Stromal cell of bone marrow (primary cell): Measurements from ENCODE around the gene CIBAR2.
A peak's percentile ranks its signal among the peaks of the same experiment; 100 is the strongest.
"Not testable (repeated sequence)": the region's sequence is repeated elsewhere in the genome, so short reads cannot be mapped to it uniquely, and the experiment has no call there.

Source experiments
- DNase-seq: peaks from one replicate; pipeline ENCODE4 v3.0.0-alpha.2; 2012; ENCODE audit warnings: low read depth

The CIBAR2 gene

DNA sequence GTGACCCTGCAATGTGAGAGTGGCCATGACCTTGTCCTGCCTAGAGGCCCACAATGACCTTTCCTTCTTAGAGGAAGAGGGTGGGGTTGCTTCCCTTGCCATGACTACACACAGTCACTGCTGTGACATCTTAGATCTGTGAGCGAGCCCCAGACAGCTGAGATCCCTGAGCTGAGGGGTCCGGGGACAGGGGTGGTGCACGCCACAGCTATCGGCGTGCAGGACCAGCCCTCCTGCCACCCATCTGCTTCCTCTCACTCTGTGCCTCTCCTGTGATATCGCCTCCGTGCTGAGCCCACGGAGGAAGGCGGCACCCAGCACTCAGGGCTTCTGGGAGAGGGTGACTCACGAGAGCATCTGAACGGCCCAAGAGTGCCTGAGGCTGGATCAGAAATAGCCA lies 49.4 kb downstream of the CIBAR2 start:
- DNase-seq = no peak

DNA sequence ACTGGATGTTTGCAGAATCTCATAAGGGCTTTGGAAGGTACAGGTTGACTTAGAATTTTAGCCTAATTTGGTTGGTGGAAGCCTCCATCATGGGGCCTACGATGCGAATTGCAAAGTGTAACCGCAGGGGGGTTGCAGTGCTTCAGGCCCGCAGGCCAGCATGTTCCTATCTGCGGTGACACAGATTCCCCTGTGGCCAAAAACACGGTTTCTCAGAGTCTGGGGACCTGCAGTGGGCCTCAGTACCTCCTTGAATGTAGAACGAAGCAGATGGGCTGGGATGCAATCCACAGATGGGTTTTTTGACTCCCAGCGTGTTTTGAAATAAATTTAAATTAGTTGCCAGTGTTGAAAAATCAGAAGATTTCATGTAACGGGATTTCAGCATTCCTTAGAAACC lies 49.9 kb downstream of the CIBAR2 start:
- no peak for DNase-seq

DNA sequence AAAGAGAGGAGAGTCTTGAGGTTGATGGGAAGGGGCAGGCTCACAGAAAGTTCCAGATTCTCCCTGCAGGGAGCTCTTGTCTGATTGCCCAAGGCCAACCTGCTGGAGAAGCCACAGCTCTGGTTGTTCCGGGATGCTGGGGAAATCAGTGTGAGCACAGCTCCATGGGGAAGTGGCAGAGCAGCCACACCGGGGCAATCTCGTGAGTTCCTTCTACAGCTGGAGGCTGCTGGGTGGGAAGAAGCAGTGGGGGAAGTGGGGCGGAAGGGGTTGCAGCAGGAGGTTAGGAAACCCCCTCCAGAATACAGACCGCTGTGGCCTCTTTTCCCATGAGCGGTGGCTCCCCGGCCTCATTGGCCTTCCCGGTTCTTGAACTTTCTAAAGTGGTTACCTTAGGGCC lies 50.7 kb downstream of the CIBAR2 start:
- DNase-seq = no peak

DNA sequence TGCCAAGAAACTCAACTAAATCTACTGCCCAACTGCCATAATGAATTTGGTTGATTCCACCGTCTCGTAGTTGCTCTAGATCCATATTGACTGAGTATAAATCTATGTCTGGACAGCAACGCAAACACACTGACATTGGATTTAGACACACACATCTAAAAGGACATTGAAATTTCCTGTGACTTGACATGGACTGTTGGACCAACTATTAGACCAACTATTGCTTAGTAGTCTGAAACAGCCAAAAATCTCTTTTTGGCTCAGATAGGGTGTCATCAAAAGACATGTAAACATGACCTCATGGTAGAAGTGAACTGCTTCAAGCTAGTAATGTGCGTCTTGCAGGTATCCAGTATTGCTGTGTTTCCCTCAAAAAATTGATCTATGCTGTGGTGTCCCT lies 53.4 kb downstream of the CIBAR2 start:
- no peak for DNase-seq

DNA sequence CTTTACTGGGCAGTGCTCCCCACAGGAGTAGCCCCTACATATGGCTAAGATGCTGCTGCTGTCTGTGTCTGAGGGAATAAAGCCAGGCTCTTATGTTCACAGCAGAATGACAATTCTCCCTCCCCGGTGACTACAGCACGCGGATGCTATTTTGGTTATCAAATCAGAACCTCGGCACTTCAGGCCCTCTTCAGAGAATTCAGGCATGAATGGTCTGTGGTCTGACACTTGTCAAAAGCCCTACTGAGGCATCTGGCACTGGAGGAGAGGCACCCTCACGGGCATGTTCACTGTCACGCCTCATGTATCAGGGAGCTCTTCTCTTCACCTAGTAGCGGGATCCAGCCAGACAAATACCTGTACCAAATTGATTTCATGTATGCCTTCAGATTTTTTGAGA lies 54.3 kb downstream of the CIBAR2 start:
- no peak for DNase-seq

DNA sequence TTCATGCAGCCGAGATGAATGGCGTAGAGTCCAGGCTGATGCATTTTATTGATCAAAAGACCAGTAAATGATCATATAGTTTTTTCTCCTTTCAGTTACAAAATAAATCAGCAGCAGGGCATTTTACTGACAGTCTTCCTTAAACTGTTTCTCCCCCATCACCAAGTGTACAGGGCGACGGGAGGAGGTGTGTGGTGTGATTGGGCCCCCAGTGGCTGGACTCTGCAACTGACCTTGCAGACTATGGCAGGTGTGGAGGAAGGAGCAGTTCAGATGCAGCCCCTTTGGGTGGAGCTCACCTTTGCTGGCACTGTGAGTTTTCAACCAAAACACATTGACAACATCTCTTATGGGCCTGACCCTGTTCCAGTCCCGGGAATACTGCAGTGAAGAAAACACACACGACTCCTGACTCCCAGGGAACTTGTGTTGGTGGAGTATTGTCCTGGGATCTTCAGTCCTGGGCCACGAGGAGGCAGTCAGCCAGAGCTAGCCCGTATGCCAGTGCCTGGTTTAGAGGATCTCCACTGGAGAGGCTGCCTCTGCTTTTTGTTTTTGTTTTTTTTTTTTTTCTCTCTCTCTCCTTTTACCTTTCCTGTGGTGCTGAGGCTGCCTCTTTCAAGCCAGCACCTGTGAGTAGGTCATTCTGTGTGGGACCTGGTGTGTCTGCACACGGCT lies 54.9 kb downstream of the CIBAR2 start:
- DNase-seq = no peak

DNA sequence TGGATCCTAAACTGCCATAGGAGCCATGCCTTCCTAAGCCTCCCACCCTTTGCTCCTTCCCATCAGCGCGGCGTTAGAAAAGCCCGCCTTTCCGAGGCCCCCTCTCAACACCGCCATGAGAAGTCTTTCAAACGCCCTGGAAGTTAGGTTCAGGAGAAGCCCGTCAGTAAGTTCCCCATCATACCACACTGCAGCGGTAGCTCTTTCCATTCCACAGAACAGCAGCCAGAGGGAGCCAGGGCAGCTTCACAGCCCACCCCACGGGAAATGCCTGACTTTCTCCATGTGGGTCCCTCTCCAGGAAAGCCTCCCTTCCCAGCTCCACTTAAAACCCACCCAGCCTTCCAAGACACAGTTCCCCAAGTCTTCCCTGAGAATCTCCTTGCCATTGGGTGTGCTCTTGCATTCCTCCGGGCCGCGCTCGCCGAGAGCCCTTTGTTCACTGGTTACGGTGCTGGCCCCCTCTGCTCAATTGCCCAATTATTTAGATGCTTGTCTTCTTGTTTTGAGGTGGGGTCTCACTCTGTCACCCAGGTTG lies 56.0 kb downstream of the CIBAR2 start:
- no peak for DNase-seq

DNA sequence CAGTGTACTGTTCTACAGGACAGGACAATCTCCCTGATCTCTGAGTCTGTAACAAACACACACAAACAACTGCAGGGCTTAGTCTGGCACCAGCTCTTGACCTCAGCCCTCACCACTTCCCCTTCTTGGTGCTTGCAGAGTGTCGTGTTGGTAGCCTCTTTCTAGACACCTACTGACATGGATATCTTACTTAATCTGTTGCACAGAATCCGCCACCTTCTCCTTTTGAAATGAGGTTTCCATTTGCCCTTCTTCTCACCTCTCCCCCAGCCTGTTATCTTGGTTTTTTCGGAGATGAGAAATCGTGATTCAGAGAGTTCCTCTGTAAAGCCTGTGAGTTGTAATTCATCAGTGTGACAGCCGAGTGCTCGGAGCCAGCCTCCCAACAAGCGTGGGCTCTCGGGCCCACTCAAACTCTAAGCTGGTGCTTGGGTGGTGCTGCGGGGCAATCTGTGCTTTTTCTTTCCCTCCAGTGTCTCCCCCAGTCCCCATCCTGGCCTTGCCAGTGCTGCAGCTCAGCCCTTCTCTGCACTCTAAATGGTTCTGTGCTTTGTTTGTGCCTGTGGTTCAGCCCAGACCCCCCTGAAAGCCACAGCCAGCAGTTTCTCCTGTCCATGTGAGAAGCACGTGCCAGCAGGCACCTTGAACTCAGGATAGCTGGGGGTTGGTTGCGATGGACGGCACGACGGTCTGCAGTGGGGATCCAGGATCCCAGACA lies 56.6 kb downstream of the CIBAR2 start:
- peak; percentile 27 for DNase-seq

DNA sequence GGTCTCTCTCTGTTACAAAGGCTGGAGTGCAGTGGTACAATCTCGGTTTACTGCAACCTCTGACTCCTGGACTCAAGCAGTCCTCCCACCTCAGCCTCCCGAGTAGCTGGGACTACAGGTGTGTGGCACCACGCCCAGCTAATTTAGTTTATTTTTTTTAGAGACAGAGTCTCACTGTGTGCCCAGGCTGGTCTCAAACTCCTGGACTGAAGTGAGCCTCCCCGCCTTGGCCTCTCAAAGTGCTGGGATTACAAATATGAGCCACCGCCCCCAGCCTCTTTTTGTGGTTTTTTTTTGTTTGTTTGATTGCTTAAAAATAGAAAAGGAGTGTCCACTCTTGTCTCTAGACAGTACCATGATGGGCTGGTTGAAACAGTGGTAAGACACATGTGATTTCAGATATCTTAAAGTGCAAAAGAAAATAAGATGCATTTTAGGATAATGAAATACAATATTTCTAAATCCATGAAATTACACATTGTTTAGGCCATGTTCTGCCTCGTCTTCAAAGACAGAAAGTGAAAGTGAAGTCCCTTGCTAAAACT lies 57.3 kb downstream of the CIBAR2 start:
- DNase-seq = no peak

DNA sequence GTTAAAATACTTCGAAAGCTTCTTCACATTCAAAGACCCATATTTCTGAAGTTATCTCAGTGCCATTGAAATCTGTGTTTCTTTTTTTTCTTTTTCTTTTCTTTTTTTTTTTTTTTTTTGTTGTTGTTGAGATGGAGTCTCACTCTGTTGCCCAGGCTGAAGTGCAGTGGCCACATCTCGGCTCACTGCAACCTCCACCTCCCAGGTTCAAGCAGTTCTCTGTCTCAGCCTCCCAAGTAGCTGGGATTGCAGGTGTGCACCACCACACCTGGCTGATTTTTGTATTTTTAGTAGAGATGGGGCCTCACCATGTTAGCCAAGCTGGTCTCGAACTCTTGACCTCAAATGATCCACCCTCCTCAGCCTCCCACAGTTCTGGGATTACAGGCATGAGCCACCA lies 58.0 kb downstream of the CIBAR2 start:
- DNase-seq = not testable (repeated sequence)

DNA sequence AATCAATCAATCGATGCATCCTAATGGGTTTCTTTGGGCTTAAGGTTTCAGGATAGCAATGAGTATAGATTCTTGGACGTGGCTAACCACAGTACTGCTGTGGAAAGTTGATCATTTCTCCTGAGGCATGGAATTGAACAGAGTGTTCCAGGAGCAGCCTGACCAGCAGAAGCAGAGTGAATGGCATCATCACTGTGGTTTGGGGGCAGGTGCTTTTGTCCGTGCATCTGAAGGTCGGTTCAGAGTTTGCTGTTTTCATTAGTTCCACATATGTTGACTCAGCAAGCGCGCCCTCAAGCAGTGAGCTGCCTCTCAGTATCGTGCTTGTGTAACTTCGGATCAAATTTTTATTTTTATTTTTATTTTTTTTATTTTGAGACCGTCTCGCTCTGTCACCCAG lies 59.7 kb downstream of the CIBAR2 start:
- DNase-seq = no peak

DNA sequence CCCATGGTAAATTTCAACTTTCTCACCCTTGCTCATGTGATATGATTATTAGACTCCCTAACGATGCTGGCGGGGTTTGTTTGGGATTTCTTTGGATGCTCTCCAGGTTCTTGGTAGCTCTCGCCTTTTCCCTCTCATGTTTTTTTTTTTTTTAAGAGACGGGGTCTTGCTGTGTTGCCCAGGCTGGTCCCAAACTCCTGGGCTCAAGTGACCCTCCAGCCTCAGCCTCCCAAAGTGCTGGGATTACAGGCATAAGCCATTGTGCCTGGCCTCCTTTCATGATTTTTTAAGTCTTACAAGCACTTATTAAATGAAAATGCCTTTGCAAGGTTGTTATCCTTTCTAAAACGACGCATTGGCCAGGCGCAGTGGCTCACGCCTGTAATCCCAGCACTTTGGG lies 60.6 kb downstream of the CIBAR2 start:
- DNase-seq = no peak

DNA sequence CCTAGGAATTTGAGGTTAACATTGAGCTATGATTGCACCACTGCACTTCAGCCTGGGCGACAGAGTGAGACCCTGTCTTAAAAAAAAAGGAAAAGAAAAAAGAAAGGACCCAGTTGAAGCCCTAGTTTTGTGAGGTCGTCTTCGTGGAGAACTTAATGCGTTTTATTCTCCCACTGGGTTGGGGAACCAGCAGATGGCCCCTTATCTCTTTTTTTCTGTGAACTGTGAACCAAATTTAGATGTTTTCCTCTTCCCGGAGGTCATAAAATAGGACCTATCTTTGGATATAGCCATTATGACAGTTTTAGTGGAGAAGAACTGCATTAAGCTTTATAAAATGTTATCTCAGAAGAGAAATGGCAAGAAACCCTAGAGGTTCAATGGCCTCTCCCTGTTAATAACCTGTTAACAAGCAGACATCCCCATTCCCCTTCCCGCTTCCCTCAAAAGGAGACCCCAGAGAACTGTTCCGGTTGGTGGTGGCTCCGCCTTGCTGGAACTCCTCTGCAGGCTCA lies 61.1 kb downstream of the CIBAR2 start:
- DNase-seq = no peak

DNA sequence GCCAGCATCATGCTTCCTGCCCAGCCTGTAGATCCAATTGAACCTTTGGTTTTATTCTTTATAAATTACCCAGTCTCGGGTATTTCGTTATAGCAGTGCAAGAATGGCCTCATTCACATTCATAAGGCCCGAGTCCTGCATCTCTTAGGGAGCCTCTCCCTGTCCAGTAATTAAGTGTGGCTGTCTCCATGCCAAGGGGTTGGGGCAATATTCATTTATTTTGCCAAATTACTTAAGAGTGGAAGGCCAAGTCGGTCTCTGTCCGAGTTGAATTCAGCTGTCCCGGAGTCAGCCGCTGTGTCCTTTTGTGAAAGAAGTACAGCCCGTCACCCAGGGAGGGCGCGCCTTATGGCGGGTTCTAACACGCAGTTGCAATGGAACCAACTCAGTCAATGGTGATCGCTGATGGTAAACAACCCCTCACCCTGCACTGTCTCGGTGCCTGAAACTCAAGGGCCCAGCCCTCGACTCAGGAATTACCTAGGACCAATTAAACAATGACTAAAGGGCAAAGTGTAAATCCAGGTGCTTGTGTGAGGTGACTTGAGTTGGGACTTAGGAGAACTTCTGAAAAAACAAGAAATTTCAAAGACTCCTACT lies 62.5 kb downstream of the CIBAR2 start:
- no peak for DNase-seq

DNA sequence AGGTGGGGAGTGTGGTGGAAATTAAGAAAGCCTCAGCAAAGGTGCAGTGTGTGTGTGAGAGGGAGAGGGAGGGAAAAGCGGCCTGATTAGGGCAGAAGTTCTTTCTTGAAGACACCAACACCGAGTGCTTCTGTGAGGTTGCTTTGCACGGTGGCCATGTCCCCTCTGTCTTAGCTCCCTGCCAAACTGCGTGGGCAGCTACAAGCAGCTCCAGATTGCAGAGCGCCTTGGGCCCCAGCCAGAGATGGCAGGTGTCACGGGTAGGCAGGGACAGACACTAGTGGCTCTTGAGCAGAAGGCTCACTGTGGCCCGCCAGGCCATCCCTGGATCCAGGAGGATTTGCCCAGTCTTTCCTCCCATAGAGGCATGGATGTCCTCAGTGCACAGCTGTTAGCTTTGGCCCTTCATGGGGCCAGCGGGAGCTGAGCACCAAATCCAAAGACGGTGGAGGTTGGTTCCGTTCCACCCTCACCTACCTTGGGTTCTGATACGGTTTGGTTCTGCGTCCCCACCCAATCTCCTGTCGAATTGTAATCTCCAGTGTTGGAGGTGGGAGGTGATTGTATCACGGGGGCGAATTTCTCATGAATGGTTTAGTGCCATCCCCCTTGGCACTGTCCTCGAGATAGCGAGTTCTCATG lies 63.2 kb downstream of the CIBAR2 start:
- no peak for DNase-seq
